Measurements from ENCODE around the gene FAM3C.

Gene FAM3C

GRCh38 chr7:121431996-121432395 lies 35.9 kb upstream of the FAM3C start:
- Histone ChIP-seq H3K27ac (ENCODE audit: low read depth, low read length) (no peak overlapping the region), H3K79me2 (ENCODE audit: control insufficient read depth, low read length) (no peaks in the 10 kb centered on the region), H3F3A (ENCODE audit: control insufficient read depth, insufficient read depth) (no peaks in the 10 kb centered on the region), H3K36me3 (ENCODE audit: control insufficient read depth, low read length) (no peaks in the 10 kb centered on the region), H3K9me2 (replicated peaks; ENCODE audit: control insufficient read depth, low read length) (no peaks in the 10 kb centered on the region), H3K9me3 (ENCODE audit: control insufficient read depth, insufficient read depth, low read length) (peaks cover 3% of the 10 kb centered on the region; the same call in 1 of the 2 replicates), H3K27me3 (ENCODE audit: control insufficient read depth, low read length) (no peaks in the 10 kb centered on the region), H3K4me2 (ENCODE audit: low read length) (no peak overlapping the region), H3K4me3 (ENCODE audit: low read length) (no peak overlapping the region), H4K20me1 (ENCODE audit: control insufficient read depth, insufficient read depth, low read depth, low read length) (no peaks in the 10 kb centered on the region), H3K4me1 (ENCODE audit: control insufficient read depth, low read length) (peaks cover 12% of the 10 kb centered on the region)
- TF ChIP-seq CTCF (IDR thresholded peaks at IDR 0.05; ENCODE audit: low read depth, low read length, poor library complexity, severe bottlenecking), result no peak
- no peak for TF ChIP-seq EZH2phosphoT487 (IDR thresholded peaks at IDR 0.05; ENCODE audit: borderline replicate concordance, low read length)

- no peaks in the 10 kb centered on the region for H4K20me1 ChIP-seq (ENCODE audit: control insufficient read depth, insufficient read depth, low read depth, low read length)
- no peaks in the 10 kb centered on the region for H3K27me3 ChIP-seq (ENCODE audit: control insufficient read depth, low read length)
These were observed 35.4 kb upstream of the FAM3C start for GRCh38 chr7:121431389-121431995.

GRCh38 chr7:121430558-121430957 lies 34.5 kb upstream of the FAM3C start:
- TF ChIP-seq CTCF (IDR thresholded peaks at IDR 0.05; ENCODE audit: low read depth, low read length, poor library complexity, severe bottlenecking) (no peak), EZH2phosphoT487 (IDR thresholded peaks at IDR 0.05; ENCODE audit: borderline replicate concordance, low read length) (no peak)

More at GRCh38 chr7:121431389-121431995, 35.4 kb upstream of the FAM3C start:
- H3K4me2 ChIP-seq (ENCODE audit: low read length), result no peak overlapping the region
- H3K79me2 ChIP-seq (ENCODE audit: control insufficient read depth, low read length), result no peaks in the 10 kb centered on the region
- no peaks in the 10 kb centered on the region; the same call in 1 of the 2 replicates for H3K9me3 ChIP-seq (ENCODE audit: control insufficient read depth, insufficient read depth, low read length)
- H3K4me3 ChIP-seq (ENCODE audit: low read length), result no peak overlapping the region
- no peaks in the 10 kb centered on the region for H3K9me2 ChIP-seq (replicated peaks; ENCODE audit: control insufficient read depth, low read length)
- H3K36me3 ChIP-seq (ENCODE audit: control insufficient read depth, low read length), result no peaks in the 10 kb centered on the region
- TF ChIP-seq CTCF (IDR thresholded peaks at IDR 0.05; ENCODE audit: low read depth, low read length, poor library complexity, severe bottlenecking) (no peak), EZH2phosphoT487 (IDR thresholded peaks at IDR 0.05; ENCODE audit: borderline replicate concordance, low read length) (no peak)
- no peak overlapping the region for H3K27ac ChIP-seq (ENCODE audit: low read depth, low read length)
- H3K4me1 ChIP-seq (ENCODE audit: control insufficient read depth, low read length), result peaks cover 12% of the 10 kb centered on the region
- no peaks in the 10 kb centered on the region for H3F3A ChIP-seq (ENCODE audit: control insufficient read depth, insufficient read depth)

More at GRCh38 chr7:121430558-121430957, 34.5 kb upstream of the FAM3C start:
- Histone ChIP-seq H3K27me3 (ENCODE audit: control insufficient read depth, low read length) (no peaks in the 10 kb centered on the region), H3K4me1 (ENCODE audit: control insufficient read depth, low read length) (peaks cover 12% of the 10 kb centered on the region), H4K20me1 (ENCODE audit: control insufficient read depth, insufficient read depth, low read depth, low read length) (no peaks in the 10 kb centered on the region), H3K9me3 (ENCODE audit: control insufficient read depth, insufficient read depth, low read length) (no peaks in the 10 kb centered on the region), H3K4me3 (ENCODE audit: low read length) (no peak overlapping the region), H3K9me2 (replicated peaks; ENCODE audit: control insufficient read depth, low read length) (no peaks in the 10 kb centered on the region), H3K79me2 (ENCODE audit: control insufficient read depth, low read length) (no peaks in the 10 kb centered on the region), H3K27ac (ENCODE audit: low read depth, low read length) (no peak overlapping the region), H3K36me3 (ENCODE audit: control insufficient read depth, low read length) (no peaks in the 10 kb centered on the region), H3F3A (ENCODE audit: control insufficient read depth, insufficient read depth) (no peaks in the 10 kb centered on the region), H3K4me2 (ENCODE audit: low read length) (no peak overlapping the region)

Measured in DOHH2 (cell line).